NCI-H446 treated with DMSO at 0.1 percent for 48 hours (cell line): ENCODE results near the gene PKN3.
"Not testable (repeated sequence)": the region's sequence is repeated elsewhere in the genome, so short reads cannot be mapped to it uniquely, and the experiment has no call there.

Experiments
- DNase-seq: peaks from one replicate; lab custom pipeline; 2025; lab: John Stamatoyannopoulos, UW

The PKN3 gene

DNA sequence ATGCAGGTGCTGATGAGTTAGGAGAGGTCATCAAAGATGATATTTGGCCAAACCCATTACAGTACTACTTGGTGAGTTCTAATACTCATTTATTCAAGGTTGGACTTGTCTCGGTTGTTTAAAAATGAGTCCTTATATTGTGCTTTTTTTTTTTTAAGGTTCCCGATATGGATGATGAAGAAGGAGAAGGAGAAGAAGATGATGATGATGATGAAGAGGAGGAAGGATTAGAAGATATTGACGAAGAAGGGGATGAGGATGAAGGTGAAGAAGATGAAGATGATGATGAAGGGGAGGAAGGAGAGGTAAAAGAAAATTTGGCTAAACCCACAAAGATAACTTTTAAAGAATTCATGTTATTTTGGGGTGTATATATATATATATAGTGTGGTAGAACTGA, 8.6 kb upstream of the PKN3 start:
- DNase-seq, result not testable (repeated sequence)

DNA sequence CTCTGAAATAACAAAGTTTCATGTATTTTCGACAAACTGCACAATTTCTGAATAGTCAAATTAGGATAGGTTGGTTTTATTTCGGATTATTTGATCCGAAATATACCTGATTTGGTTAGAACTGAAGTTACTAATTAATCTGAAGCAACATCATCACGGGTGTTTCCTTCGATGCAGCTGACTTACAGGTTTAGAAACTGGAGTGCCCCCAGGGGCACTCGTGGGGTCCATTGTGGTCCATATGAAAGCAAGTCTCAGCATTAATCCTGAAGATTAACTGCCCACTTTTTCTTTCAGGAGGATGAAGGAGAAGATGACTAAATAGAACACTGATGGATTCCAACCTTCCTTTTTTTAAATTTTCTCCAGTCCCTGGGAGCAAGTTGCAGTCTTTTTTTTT, 8.0 kb upstream of the PKN3 start:
- DNase-seq, result no peak

DNA sequence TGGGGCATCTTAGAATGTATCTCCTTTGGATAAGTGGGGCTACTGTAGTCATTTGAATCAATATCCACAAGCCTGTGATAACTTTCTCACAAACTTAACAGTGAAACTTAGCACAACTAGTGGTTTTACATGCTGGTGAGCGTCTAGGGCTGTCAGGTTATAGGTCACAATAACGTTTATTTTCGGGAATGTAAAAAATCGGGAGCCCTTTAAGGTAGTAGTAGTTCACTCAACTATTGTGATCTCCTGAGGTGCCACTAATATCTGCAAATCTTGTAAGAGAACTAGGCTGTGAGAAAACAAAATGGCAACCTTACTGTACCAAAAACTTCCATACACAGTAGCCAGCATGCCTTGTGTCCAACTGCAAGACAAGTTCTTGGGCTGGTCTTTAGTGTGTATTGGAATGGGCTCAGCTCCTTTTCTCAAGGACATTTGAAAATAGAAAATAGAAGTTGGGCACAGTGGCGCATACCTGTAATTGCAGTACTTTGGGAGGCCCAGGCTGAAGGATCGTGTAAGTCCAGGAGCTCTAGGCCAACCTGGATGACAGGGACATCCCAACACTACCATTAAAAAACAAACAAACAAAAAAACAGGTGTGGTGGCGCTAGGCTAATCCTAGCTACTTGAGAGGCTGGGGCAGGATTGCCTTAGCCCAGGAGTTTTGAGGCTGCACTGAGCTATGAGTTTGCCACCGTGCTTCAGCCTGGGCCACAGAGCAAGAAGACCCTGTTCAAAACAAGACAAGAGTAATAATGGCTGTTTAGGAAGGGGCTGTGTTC, 5.2 kb upstream of the PKN3 start:
- DNase-seq, result no peak

DNA sequence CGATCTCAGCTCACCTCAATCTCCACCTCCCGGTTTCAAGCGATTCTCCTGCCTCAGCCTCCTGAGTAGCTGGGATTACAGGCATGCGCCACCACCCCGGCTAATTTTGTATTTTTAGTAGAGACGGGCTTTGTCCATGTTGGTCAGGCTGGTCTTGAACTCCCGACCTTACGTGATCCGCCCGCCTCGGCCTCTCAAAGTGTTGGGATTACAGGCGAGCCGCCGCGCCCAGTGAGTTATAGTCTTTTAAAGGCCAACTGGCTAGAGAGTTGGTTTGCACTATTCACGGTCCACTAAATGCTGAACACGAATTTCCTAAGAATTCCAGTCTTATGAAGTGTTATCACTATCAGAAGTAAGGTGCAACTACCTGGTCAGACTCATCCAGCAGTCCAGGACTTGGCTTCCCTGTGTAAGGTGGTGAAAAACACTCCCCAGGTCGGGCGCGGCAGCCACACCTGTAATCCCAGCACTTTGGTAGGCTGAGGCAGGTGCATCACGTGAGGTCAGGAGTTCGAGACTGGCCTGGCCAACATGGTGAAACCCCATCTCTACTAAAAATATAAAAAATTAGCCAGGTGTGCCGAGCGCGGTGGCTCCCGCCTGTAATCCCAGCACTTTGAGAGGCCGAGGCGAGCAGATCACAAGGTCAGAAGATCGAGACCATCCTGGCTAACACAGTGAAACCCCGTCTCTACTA, 3.1 kb upstream of the PKN3 start:
- DNase-seq, result not testable (repeated sequence)

DNA sequence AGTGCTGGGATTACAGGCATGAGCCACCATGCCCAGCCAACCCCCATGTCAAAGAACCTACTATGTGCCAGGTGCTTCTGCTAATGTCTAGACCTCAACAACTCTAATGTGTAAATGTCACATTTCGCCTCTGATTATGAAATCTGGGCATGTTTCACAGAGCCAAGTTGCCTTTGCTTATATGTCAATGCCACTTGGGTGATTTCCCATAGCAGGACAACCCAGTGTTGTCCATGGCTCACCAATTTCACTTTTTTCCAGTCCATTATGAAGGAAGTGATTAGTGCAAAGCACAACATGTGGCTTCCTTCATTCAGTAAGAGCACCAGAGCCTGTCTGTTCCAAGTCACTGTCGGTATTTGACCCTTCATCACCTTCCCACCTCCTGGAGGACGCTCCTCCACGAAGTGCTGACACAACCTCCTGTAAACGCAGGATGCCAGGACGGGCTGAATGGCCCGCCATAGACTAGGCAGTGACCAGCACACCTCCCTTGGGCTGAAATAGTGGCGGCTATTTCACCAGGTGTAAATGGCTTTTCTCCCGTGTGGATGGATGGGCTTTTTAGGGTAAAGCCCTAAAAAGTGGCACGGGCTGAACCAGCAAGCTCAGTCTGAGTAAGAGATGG, 962 bp upstream of the PKN3 start:
- no peak for DNase-seq

DNA sequence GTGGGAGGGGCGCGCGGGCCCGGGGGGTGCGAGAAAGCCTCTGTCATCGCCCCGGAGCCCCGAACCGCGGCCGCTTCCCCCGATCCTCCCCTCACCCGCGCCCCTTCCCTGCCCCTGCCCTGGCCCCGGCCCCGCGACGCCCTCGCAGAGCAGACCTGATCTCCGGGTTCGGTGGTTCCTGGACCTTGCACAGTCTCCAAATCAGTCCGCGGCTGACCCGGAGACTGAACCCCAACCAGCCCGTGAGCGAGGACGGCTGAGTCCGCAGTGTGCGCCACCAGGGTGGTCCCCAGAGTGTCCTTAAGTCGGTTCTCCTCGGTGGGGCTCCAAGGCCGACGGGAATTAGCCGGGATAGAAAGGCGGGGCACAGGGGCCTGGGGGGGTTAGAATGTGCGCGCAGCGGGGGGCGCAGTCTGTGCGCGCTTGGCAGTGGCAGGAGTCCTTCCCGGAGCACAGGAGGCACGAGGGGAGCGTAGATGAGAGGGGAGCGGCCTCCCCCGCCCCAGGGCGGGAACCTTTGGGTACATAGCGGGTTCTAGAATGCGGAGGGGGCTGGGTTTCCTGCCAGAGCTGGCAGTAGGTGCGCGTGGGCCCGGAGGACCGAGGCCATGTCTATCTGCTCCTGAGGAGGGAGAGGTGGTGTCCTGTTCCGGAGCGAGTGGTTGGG, 779 bp downstream of the PKN3 start:
- no peak for DNase-seq

DNA sequence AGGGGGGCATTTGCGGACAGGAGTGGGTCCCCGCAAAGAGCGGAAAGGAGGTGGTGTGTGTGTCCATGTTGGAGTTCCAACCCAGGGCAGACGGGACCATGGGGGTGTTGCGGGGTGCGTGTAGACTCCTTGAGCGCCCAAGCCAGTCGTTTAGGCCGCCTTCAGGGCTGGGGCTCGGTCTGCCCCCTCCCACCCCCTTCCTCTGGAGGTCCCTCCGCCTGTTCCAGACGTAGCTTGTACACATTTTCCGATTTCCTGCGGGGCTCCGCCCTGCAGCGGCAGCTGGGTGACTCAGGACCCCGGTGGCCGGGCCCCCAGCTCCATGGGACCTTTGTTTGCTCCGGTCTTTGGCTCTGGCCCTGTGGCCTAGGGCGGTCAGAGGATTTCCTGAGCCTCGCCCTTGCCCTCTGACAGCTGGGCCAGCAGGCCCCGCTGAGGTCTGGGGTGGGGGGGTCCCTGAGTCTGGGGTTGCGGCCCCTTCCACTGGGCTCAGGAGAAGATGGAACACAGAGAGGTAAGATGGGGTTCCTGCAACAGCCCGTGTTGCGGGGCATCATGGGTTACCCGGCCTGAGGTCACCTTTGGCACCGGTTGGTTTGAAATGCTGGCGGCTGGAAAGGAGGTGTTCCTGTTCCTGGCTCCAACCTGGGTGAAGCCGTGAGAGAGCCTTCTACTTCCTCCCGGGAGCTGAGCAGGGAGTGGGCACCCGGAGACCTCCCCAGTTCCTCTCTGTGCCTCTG, 1.5 kb downstream of the PKN3 start:
- no peak for DNase-seq

DNA sequence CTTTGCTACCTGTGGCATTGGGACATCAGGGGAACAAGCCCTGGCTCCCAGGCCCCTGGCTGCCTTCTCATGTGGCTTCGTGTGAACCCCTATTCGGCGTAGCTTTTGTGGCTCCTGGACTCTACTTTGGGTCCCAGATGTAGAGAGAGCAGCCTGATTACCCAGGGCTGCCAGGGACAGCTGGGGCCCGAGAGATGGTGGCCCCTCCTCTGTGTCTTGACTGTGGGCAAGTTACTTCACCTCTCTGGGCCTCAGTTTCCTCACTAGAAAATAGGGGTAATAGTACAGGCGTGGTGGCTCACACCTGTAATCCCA, 2.0 kb downstream of the PKN3 start:
- DNase-seq, result no peak

DNA sequence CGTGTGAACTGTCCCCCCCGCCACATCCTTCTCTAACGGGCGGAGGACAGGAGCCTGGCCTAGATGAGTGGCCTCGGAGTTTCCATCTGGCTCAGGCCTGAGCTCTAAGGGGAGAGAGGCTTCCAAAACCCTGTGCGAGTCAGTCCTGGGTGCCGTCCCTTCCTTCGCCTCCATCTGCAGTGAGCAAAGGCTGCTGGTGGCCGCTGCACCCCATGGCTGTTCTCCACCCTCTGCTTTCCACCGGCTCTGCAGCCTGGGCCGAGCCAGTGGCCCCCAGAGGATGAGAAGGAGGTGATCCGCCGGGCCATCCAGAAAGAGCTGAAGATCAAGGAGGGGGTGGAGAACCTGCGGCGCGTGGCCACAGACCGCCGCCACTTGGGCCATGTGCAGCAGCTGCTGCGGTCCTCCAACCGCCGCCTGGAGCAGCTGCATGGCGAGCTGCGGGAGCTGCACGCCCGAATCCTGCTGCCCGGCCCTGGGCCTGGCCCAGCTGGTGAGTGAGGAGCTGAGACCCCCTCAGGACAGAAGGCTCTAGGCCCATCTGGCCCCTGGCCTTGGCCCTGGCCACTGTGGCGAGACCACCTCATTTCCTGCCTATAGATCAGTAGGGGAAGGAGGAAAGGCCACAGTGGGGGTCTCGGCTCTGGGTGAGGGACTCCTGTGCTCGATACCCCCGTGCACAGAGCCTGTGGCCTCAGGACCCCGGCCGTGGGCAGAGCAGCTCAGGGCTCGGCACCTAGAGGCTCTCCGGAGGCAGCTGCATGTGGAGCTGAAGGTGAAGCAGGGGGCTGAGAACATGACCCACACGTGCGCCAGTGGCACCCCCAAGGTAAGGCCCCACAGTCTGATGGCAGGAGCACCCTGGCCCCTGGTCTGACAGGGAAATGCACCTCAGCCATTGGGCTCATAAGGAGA, 3.0 kb downstream of the PKN3 start:
- no peak for DNase-seq

DNA sequence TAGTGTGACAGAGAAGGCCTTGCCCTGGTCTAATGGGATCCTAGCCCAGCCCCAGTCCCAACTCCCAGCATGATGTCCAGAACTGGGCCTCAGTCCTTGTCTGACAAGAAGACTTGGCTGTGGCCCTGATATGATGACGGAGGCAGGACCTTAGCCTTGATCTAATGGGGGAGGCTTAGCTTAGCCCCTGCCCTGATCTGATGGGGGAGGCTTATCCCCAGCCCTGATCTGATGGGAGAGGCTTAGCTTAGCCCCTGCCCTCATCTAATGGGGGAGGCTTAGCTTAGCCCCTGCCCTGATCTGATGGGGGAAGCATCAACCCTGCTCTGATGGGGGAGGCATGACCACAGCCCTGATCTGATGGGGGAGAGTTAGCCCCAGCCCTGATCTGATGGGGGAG, 3.7 kb downstream of the PKN3 start:
- DNase-seq, result no peak

DNA sequence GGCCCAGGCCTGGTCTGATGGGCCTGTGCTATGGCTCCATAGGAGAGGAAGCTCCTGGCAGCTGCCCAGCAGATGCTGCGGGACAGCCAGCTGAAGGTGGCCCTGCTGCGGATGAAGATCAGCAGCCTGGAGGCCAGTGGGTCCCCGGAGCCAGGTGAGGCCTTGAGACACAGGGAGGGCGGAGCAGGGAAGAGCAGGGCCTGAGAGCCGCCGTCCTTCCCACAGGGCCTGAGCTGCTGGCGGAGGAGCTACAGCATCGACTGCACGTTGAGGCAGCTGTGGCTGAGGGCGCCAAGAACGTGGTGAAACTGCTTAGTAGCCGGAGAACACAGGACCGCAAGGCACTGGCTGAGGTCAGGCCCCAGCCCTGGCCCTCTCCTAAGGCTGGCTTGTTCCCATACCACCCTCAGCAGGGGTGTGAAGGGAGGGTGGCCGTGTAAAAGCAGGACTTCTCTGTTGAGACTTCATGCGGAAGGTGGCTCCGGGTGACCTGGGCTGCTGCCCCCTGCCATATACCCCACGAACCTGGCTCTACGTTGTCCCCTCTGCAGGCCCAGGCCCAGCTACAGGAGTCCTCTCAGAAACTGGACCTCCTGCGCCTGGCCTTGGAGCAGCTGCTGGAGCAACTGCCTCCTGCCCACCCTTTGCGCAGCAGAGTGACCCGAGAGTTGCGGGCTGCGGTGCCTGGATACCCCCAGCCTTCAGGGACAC, 4.5 kb downstream of the PKN3 start:
- no peak for DNase-seq

DNA sequence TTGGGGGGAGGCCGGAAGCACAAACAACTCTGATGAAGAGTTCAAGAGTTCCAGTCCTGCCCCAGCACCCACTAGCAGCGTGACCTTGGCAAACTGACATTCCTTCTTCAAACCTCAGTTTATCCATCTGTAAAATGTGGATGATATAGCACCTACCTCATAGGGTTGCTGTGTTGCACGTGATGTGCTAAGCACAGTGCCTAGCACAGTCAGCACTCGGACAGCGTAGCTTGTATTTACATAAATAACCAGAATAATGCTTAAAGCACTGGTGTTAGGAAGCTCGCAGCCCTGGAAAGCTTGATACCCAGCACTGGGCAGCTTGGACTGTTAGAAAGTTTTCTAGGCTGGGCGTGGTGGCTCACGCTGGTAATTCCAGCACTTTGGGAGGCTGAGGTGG, 5.1 kb downstream of the PKN3 start:
- no peak for DNase-seq

DNA sequence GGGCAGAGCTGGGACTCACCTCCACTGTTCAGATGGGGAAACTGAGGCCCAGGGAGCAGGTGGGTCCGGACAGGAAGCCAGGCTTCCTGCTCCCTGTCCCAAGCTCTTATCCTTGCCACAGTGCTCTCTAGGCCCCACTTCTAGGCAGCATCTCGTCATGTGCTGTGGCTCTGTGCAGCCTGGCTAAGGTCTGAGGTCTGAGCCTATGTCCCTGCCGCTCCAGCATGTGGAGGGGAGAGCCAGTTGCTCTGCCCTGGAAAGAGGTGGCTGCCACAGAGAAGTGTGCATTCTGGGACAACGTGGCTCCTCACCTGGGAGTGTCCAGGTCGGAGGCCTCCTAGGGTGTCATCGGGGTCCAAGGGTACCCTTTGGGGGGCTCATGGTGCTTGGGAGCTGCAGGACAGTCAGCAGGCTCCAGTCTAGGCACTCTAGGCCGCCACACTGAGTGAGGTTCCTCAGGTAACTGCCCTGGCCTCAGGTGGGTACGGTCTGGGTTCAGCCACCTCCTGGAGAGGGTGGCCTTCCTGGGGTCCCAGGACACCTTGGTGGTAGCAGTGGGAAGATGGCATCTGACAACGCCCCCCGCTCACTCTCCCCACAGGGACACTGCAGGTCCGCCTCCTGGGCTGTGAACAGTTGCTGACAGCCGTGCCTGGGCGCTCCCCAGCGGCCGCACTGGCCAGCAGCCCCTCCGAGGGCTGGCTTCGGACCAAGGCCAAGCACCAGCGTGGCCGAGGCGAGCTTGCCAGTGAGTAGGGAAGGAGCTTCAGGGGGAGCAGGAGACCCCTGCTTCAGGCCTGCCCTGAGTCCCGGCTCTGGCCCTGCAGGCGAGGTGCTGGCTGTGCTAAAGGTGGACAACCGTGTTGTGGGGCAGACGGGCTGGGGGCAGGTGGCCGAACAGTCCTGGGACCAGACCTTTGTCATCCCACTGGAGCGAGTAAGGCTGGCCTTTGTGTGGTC, 10.4 kb downstream of the PKN3 start:
- DNase-seq, result no peak

DNA sequence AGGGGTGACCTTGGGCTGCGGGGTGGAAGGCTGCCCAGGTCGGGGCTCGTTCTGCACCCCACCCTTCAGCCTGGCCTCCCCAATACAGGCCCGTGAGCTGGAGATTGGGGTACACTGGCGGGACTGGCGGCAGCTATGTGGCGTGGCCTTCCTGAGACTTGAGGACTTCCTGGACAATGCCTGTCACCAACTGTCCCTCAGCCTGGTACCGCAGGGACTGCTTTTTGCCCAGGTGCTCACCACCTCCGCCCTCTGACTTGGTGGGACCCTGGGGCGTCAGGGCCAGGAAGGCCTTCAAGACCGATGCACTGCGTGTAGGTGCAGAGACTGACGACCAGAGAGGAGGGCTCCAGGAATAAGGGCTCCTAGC, 11.1 kb downstream of the PKN3 start:
- no peak for DNase-seq

DNA sequence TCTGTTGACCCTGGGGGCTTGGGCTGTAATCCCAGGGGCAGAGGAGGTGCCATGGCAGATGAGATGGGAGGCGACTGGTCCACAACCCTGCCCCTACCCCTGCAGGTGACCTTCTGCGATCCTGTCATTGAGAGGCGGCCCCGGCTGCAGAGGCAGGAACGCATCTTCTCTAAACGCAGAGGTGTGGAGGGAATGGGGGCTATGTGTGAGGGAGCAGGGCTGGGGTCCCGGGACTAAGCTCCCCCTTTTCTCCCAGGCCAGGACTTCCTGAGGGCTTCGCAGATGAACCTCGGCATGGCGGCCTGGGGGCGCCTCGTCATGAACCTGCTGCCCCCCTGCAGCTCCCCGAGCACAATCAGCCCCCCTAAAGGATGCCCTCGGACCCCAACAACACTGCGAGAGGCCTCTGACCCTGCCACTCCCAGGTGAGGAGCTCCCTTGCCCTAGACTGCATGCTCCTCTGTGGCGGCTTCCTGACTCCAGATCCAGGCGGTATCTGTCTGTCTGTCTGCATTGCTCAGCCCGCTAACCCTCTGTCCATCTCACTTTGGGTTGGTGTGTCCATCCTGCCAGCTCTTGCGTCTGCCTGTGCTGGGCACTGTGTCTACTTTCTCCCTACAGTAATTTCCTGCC, 11.8 kb downstream of the PKN3 start:
- DNase-seq, result no peak

DNA sequence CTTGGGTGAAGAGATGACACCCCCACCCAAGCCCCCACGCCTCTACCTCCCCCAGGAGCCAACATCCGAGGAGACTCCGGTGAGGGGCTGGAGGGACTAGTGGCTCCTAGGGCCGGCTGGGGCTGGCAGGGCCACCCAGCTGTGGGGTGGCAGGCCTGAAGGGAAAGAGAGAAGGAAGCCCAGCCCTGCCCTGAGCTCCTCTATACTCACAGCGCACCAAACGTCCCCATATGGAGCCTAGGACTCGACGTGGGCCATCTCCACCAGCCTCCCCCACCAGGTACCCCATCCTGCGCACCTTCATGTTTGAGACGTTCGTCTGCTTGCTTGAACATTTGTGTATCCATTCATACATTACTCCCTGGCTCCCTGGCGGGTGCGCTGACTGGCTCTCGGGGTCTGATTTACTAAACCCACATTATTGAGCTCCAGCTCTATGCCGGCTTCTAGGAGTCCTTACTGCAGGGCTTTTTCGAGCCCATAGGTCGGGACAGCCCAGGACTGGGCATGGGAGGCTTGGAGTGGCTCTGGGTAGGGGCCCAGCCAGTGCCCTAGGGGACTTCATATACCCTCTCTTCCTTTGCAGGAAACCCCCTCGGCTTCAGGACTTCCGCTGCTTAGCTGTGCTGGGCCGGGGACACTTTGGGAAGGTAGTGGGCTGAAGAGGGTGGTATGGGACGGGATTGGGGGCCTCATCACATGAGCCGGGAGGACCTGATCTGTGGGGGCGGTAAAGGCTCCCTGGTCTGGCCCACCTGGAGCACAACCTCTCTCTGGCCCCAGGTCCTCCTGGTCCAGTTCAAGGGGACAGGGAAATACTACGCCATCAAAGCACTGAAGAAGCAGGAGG, 12.5 kb downstream of the PKN3 start:
- no peak for DNase-seq

DNA sequence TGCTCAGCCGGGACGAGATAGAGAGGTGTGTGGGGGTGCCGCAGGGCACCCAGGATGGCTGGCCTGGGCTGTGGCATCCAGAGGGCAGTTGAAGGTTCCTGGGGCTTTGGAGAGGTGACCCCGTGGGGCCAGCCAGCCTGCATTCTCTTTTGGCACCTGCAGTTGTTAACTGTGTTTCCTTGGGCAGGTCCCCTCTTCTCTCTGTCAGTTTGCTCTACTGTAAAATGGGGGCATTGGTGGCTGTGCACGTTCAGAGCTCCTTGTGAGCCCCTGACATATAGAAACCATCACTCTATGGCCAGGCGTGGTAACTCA, 13.1 kb downstream of the PKN3 start:
- DNase-seq, result no peak

DNA sequence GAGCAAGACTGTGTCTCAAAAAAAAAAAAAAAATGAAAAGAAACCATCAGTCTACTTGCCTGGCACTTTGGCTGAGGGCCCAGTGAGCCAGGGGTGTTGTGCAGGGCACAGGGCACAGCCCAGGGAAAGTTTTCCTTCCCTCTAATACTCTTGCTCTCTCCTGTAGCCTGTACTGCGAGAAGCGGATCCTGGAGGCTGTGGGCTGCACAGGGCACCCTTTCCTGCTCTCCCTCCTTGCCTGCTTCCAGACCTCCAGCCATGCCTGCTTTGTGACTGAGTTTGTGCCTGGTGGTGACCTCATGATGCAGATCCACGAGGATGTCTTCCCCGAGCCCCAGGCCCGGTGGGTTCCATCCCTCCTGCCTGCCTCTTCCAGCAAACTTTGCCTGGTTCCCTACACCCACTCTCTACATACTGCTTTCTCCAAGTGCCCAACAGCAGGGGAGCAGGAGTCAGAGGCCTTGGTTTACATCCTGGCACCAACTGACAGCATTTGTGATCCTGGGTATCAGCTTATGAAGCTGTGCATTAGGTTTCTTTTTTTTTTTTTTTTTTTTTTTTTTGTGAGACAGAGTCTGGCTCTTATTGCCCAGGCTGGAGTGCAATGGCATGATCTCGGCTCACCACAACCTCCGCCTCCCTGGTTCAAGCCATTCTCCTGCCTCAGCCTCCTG, 14.4 kb downstream of the PKN3 start:
- DNase-seq, result no peak
